Central memory CD4-positive, alpha-beta T cell (primary cell): ENCODE results near the gene LOC128125822.

Experiments used
- DNase-seq: peaks from one replicate; pipeline ENCODE4 v3.0.0; 2022

Gene LOC128125822

GRCh38 chr6:63558278-63558677 is 14.0 kb upstream of the LOC128125822 start:
- DNase-seq, result no peak

- no peak for DNase-seq
Observed at GRCh38 chr6:63560801-63561287, 11.4 kb upstream of the LOC128125822 start.

GRCh38 chr6:63561288-63561687 is 11.0 kb upstream of the LOC128125822 start:
- DNase-seq, result no peak

- DNase-seq, result no peak
Observed at GRCh38 chr6:63563235-63563634, 9.0 kb upstream of the LOC128125822 start.

GRCh38 chr6:63565058-63565726 is 7.1 kb upstream of the LOC128125822 start:
- no peak for DNase-seq

- no peak for DNase-seq
Observed at GRCh38 chr6:63565727-63566596, 6.3 kb upstream of the LOC128125822 start.

- DNase-seq, result no peak
Observed at GRCh38 chr6:63567966-63568365, 4.3 kb upstream of the LOC128125822 start.

GRCh38 chr6:63571361-63572043 is 778 bp upstream of the LOC128125822 start:
- peak; percentile 43 for DNase-seq

GRCh38 chr6:63572747-63573075 is 431 bp downstream of the LOC128125822 start:
- DNase-seq, result no peak

GRCh38 chr6:63573076-63573898 is 1.0 kb downstream of the LOC128125822 start:
- peak; percentile 69 for DNase-seq

GRCh38 chr6:63573899-63574553 is 1.7 kb downstream of the LOC128125822 start:
- peak; percentile 51 for DNase-seq

GRCh38 chr6:63574554-63574900 is 2.2 kb downstream of the LOC128125822 start:
- no peak for DNase-seq

GRCh38 chr6:63576147-63576772 is 4.0 kb downstream of the LOC128125822 start:
- DNase-seq, result no peak

- DNase-seq, result no peak
Observed at GRCh38 chr6:63576985-63577712, 4.9 kb downstream of the LOC128125822 start.

- no peak for DNase-seq
Observed at GRCh38 chr6:63578757-63579156, 6.5 kb downstream of the LOC128125822 start.

GRCh38 chr6:63579937-63580703 is 7.8 kb downstream of the LOC128125822 start:
- DNase-seq, result no peak

- DNase-seq, result no peak
Observed at GRCh38 chr6:63580704-63580961, 8.4 kb downstream of the LOC128125822 start.

GRCh38 chr6:63581355-63582013 is 9.2 kb downstream of the LOC128125822 start:
- no peak for DNase-seq

- DNase-seq, result no peak
Observed at GRCh38 chr6:63582579-63583231, 10.4 kb downstream of the LOC128125822 start.
